LNCAP (cell line): ENCODE measurements around the gene CLDN17.

Experiments used
- CTCF ChIP-seq: fragments of 450-650 bp; IDR thresholded peaks from 2 replicates; pipeline ENCODE4 v1.5.1; 2017; ENCODE audit warnings: mild to moderate bottlenecking

Gene CLDN17

GRCh38 chr21:30117631-30118030, 49.0 kb downstream of the CLDN17 start:
- no peak for TF ChIP-seq CTCF

GRCh38 chr21:30116479-30116878, 50.1 kb downstream of the CLDN17 start:
- TF ChIP-seq CTCF, result no peak
